Gastrocnemius medialis (tissue), 4 donors: ENCODE data around the gene FMN2. TPM values are rescaled to one million over a fixed set of nuclear protein-coding genes. Genes with fewer than 3 reads are reported as not detected.

Experiments used
- ATAC-seq, 2 donors: fragments of 150-250 bp; one replicate each; pipeline ENCODE4 v1.9.1; 2016
- DNase-seq, 2 donors: peaks; one replicate each; pipeline ENCODE4 v3.0.0-alpha.2; 2019
- H3K27ac ChIP-seq, 4 donors: fragments of 200-600 bp; sonication (generic); 1 replicate in 1 of 4; 2 replicates in 3 of 4; pipeline ENCODE4 v1.5.1; 2016 to 2018; ENCODE audit warnings: mild to moderate bottlenecking in 2 of 4, moderate library complexity in 1 of 4
- H3K27me3 ChIP-seq, 3 donors: fragments of 200-600 bp; sonication (generic) in 2 of 3; 1 replicate in 1 of 3; 2 replicates in 2 of 3; pipeline versions ENCODE4 v1.5.1 to v1.6.0; 2016 to 2019; ENCODE audit warnings: mild to moderate bottlenecking in 1 of 3, moderate library complexity in 1 of 3
- H3K36me3 ChIP-seq, 2 donors: fragments of 200-600 bp; sonication (generic) in 1 of 2; one replicate each; pipeline ENCODE4 v1.5.1; 2017 to 2018
- H3K4me1 ChIP-seq, 2 donors: fragments of 200-600 bp; sonication (generic) in 1 of 2; one replicate each; pipeline ENCODE4 v1.5.1; 2016 to 2017; ENCODE audit warnings: mild to moderate bottlenecking in 2 of 2
- H3K4me3 ChIP-seq, 4 donors: fragments of 200-600 bp; sonication (generic) in 3 of 4; 1 replicate in 1 of 4; 2 replicates in 3 of 4; pipeline ENCODE4 v1.5.1; 2016 to 2019; ENCODE audit warnings: mild to moderate bottlenecking in 2 of 4
- H3K9me3 ChIP-seq, 3 donors: fragments of 200-600 bp; sonication (generic) in 2 of 3; 1 replicate in 1 of 3; 2 replicates in 2 of 3; pipeline ENCODE4 v1.5.1; 2016 to 2019
- CTCF ChIP-seq, 5 experiments: fragments of 450-650 bp in 3 of 5; fragments of 200-600 bp in 2 of 5; sonication (generic) in 2 of 5; IDR thresholded peaks in 4 of 5; conservative IDR thresholded peaks in 1 of 5; 1 replicate in 4 of 5; 2 replicates in 1 of 5; pipeline ENCODE4 v1.5.1; 2016 to 2019; ENCODE audit warnings: antibody characterized with exemption in 5 of 5, mild to moderate bottlenecking in 3 of 5, moderate library complexity in 3 of 5
- POLR2A ChIP-seq, 2 donors: fragments of 450-650 bp; IDR thresholded peaks; one replicate each; pipeline ENCODE4 v1.6.1; 2017; ENCODE audit warnings: antibody characterized with exemption in 2 of 2, mild to moderate bottlenecking in 2 of 2, moderate library complexity in 2 of 2
- in situ Hi-C, 4 donors: fragments of 200-750 bp; cut with MboI; loops; one replicate each; pipeline versions ENCODE4 v1.15.0 to v1.8.0; 2017; ENCODE audit warnings: low sequenced_read_pairs in 4 of 4
- intact Hi-C: fragments of 100-400 bp; cut with DNase I; formaldehyde crosslinking; loops from one replicate; pipeline ENCODE4 v1.15.1; 2023; ENCODE audit warnings: low total_unique reads
- total RNA-seq, 4 donors: library from RNA; depleted of rRNA; stranded (reverse); fragments of >200 nt; gene quantifications; one replicate each; pipeline versions ENCODE4 v1.1.0 to v1.2.3, GENCODE V29; 2016

Gene FMN2
- total RNA-seq, 4 donors from 2014 or later: 0.51 TPM; not detected in 3

- no peak overlapping the region for H3K27ac ChIP-seq
- H3K4me1 ChIP-seq: no peaks in the 10 kb centered on the region
- no peak overlapping the region for H3K4me3 ChIP-seq
- TF ChIP-seq CTCF (IDR thresholded peaks at IDR 0.05 in 4 of 5, conservative IDR thresholded peaks at IDR 0.05 in 1 of 5): no peak
- TF ChIP-seq POLR2A (IDR thresholded peaks at IDR 0.05): no peak
- no peak for DNase-seq
- no peaks in the 10 kb centered on the region for H3K36me3 ChIP-seq
- no peak for ATAC-seq
- H3K27me3 ChIP-seq: no peaks in the 10 kb centered on the region
- H3K9me3 ChIP-seq: no peaks in the 10 kb centered on the region
- in situ Hi-C loops: no loop called here
- intact Hi-C loops: no loop called here
Measured at GRCh38 chr1:240445369-240445768, 353.7 kb downstream of the FMN2 start.

GRCh38 chr1:240455228-240455821, 363.6 kb downstream of the FMN2 start:
- no peaks in the 10 kb centered on the region for H3K36me3 ChIP-seq
- in situ Hi-C loops: no loop called here

GRCh38 chr1:240457203-240457602, 365.5 kb downstream of the FMN2 start:
- H3K9me3 ChIP-seq: no peaks in the 10 kb centered on the region
- H3K4me3 ChIP-seq: no peak overlapping the region
- no peaks in the 10 kb centered on the region for H3K4me1 ChIP-seq
- intact Hi-C loops: no loop called here
- ATAC-seq (no peak), DNase-seq (no peak)
- H3K27ac ChIP-seq: no peak overlapping the region
- TF ChIP-seq POLR2A (IDR thresholded peaks at IDR 0.05): no peak
- H3K36me3 ChIP-seq: no peaks in the 10 kb centered on the region
- in situ Hi-C loops: no loop called here
- no peaks in the 10 kb centered on the region for H3K27me3 ChIP-seq

More at GRCh38 chr1:240455228-240455821, 363.6 kb downstream of the FMN2 start:
- intact Hi-C loops: no loop called here
- Histone ChIP-seq H3K9me3 (no peaks in the 10 kb centered on the region), H3K4me3 (no peak overlapping the region), H3K27ac (no peak overlapping the region), H3K4me1 (no peaks in the 10 kb centered on the region), H3K27me3 (no peaks in the 10 kb centered on the region)
- DNase-seq (no peak), ATAC-seq (no peak)
- TF ChIP-seq POLR2A (IDR thresholded peaks at IDR 0.05) (no peak), CTCF (IDR thresholded peaks at IDR 0.05 in 4 of 5, conservative IDR thresholded peaks at IDR 0.05 in 1 of 5) (no peak)

GRCh38 chr1:240462277-240462676, 370.6 kb downstream of the FMN2 start:
- Histone ChIP-seq H3K4me1 (no peaks in the 10 kb centered on the region), H3K27me3 (no peaks in the 10 kb centered on the region), H3K9me3 (no peaks in the 10 kb centered on the region), H3K27ac (no peak overlapping the region), H3K36me3 (no peaks in the 10 kb centered on the region), H3K4me3 (no peak overlapping the region)
- in situ Hi-C loops: no loop called here
- no peak for TF ChIP-seq CTCF (IDR thresholded peaks at IDR 0.05 in 4 of 5, conservative IDR thresholded peaks at IDR 0.05 in 1 of 5)
- DNase-seq: no peak
- ATAC-seq: no peak
- intact Hi-C loops: no loop called here

GRCh38 chr1:240462766-240463395, 371.2 kb downstream of the FMN2 start:
- Histone ChIP-seq H3K4me1 (no peaks in the 10 kb centered on the region), H3K4me3 (no peak overlapping the region), H3K9me3 (no peaks in the 10 kb centered on the region), H3K27me3 (no peaks in the 10 kb centered on the region), H3K36me3 (no peaks in the 10 kb centered on the region), H3K27ac (no peak overlapping the region)
- ATAC-seq: no peak
- TF ChIP-seq CTCF (IDR thresholded peaks at IDR 0.05 in 4 of 5, conservative IDR thresholded peaks at IDR 0.05 in 1 of 5): no peak
- TF ChIP-seq POLR2A (IDR thresholded peaks at IDR 0.05): no peak
- intact Hi-C loops: no loop called here
- in situ Hi-C loops: no loop called here
- DNase-seq: no peak
